ELR (cell line): ENCODE data around the gene ACLY.
"Not testable (repeated sequence)": the region's sequence is repeated elsewhere in the genome, so short reads cannot be mapped to it uniquely, and the experiment has no call there.

Source experiments
- DNase-seq: peaks from one replicate; pipeline ENCODE4 v3.0.0-alpha.2; 2015; ENCODE audit warnings: low read depth

ACLY gene

DNA sequence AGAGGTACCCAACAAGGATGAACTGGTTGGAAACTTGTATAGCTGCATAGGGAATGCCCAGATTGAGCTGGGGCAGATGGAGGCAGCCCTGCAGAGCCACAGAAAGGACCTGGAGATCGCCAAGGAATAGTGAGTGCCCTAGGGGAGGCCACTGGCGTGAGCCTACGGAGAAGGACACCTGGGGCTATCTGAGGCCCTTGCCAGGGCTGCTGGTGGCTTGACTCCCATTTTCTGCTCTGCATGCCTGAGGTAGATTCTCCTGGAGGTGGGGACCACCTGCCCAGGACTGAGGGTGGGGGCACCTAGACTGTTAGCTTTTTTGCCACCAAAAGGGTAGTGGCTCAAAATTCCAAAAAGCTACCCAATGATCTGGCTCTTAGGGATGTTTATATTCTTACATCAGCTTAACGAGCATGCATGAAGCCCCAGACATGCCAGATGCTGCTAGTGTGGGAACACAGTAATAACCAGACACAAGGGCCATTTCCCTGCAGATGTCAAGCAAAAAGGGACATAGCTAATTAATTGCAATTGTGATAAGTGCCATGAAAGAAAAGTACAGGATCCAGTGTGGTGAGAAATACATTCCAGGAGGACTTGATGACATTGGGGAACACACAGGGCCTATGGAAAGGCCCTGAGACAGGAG is 20.4 kb upstream of the ACLY start:
- no peak for DNase-seq

DNA sequence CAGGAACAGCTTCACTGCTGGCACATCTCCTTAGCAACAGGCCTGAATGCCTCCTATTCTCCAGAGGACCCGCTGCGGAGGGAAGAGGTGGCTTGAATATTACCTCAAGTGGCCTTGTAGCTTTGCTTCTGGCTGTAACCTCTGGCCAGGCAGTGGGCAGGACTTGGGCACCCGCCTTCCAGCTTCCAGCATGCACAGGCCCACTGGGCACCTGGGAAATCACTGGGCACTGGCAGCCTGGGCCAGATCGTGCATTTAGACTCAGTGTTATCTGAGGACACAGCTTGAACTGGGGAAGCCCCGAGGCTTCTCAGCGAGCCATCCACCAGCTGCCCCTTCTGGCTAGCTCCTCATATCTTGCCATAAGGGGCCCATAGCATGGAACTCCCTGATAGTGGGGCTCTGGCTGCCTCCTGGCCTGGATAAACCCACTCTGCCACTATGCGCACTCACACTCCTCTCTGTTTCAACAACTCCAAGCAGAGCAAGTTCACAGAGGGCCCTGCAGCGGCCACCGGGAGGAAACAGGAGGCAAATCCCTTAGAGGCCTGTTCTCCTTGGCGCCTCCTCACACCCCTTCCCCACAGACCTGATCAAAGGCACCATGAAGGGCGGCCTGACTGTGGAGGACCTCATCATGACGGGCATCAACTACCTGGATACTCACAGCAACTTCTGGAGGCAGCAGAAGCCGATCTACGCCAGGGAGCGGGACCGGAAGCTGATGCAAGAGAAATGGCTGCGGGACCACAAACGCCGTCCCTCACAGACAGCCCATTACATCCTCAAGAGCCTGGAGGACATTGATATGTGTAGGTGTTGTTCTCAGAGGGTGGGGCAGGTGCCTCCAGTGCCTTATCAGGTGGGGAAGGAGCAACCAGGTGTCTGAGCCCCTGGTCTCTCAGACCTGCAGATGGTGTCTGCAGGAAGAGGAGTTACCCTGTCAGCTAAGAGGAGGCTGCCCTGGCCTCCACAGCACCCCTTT is 19.5 kb upstream of the ACLY start:
- no peak for DNase-seq

DNA sequence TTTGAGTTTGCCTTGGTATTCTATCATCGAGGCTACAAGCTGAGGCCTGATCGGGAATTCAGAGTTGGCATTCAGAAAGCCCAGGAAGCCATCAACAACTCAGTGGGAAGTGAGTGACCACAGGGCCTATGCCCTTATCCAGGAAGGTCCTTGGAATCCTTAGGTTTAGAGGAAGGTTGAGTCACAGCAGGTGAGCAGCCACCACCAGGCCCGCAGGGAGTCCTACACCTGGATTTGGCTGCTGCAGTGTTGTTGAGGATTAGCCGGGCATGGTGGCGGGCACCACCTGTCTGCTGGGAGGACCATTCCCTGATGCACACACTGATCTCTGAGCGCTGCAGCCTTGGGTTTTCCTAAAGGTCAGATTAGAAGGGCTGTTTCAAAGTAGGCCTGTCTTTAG is 16.9 kb upstream of the ACLY start:
- DNase-seq, result no peak

DNA sequence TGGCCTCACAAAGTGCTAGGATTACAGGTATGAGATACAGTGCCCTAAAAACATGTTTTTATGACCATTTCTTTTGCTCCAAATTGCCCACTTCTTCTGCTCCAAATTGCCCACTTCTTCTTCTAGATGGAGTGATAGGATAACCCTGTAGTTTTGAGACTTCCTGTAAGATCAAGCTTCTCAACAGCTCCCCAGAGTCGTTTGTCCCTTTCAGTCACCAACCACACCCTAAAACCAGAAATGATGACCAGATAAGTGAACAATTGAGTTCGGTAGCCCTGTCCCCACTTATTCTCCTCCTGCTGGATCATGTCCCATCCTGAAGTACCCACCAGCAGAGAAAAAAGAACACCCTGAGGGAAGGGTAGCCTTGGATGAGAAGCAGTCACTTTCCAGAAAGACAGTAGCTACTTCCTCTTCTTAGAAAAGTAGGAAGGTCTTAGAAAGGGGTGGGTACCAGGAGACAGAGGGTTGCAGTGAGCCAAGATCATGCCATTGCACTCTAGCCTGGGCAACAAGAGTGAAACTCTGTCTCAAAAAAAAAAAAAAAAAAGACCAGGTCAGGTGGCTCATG is 14.2 kb upstream of the ACLY start:
- no peak for DNase-seq

DNA sequence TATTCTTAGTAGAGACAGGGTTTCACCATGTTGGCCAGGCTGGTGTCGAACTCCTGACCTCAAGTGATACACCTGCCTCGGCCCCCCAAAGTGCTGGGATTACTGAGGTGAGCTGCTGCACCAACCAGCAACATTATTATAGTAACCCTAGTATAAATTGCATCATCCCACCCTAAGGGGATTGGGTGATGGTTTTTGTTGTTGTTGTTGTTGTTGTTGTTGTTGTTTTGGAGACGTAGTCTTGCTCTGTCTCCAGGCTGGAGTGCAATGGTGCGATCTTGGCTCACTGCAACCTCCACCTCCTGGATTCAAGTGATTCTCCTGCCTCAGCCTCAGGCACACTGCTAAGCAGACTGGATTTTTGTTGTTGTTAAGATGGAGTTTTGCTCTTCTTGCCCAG is 13.0 kb upstream of the ACLY start:
- not testable (repeated sequence) for DNase-seq

DNA sequence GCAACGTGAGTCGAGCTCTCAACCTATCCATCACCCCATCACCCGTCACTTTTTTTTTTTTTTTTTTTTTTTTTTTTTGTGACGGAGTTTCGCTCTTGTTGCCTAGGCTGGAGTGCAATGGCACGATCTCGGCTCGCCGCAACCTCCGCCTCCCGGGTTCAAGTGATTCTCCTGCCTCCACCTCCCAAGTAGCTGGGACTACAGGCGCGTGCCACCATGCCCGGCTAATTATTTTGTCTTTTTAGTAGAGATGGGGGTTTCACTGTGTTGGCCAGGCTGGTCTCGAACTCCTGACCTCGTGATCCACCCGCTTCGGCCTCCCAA is 12.0 kb upstream of the ACLY start:
- DNase-seq, result not testable (repeated sequence)

DNA sequence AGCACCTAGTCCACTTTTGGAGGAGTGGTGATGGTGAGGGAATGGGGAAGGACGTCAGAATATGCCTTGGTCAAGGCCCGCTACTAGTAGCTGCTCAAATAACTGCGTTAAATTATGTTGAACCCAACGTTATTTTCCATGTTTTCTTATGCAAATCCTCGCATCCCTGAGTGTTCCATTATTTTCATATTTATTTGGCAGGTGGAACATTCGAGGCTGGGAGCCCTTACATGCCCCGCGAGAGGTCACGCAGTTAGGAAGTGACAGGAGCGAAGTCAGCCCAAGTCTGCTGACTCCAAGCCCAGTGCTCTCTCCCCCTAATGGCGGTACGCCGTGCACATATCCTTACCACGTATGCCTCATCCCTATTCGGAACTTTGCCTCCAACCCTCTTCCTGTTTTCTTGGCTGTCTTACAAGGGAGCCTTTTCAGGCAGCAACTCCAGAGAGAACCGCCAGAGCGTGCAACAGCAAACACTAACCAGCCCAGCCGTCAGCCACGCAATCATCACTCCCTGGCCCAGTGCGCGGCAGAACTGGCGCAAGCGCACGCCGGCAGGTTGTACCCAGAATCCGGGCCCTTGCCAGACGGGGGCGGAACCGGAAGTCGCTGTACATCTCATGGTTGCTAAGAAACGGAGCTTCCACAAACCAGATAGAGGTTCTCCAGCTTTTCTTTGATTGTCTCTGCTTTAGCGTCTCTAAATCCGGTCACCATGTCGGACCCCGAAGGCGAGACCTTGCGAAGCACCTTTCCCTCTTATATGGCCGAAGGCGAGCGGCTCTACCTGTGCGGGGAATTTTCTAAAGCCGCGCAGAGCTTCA is 11.5 kb upstream of the ACLY start, which contains the start of gene ODAD4:
Gene ODAD4 (plus strand): TSS at position 609 of the 824 bp plus-strand sequence. CDS start 107 bp downstream, at position 716.
- DNase-seq, result peak; percentile 99

DNA sequence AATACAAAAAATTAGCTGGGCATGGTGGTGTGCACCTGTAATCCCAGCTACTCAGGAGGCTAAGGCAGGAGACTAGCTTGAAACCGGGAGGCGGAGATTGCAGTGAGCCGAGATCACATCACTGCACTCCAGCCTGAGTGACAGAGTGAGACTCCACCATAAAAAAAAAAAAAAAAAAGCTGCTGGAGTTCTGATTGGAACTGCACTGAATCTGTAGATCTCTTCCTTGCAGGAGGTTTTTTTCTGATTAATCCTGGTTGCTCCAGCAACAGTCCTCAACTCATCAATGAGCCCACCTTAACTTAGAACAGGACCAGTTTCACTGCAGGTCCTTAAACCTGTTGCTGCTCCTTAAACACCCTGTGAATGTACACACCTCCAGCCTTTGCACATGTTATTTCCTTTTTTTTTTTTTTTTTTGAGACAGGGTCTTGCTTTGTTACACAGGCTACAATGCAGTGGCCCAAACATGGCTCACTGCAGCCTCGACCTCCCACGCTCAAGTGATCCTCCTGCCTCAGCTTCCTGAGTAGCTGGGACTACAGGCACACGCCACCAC is 10.0 kb upstream of the ACLY start:
- no peak for DNase-seq

DNA sequence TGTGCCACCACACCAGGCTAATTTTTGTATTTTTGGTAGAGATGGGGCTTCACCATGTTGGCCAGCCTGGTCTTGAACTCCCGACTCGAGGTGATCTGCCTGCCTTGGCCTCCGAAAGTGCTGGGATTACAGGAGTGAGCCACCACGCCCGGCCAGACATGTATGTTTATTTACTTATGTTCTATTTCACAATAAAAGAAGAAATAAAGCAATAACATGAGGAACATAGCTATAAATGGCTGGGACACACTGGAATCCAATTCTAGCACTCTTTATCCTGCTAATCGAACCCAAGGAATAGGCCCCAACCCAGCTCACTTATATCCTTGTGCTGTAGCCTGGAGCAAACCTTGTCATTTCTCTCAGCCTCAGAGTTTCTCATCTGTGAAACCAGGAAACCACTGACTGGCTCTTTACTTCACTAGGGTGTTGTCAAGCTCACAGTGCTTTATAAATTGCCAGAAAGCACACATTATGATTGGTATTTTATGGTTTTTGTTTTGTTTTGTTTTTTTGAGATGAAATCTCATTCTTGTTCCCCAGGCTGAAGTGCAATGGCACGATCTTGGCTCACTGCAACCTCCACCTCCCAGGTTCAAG is 7.3 kb upstream of the ACLY start:
- no peak for DNase-seq

DNA sequence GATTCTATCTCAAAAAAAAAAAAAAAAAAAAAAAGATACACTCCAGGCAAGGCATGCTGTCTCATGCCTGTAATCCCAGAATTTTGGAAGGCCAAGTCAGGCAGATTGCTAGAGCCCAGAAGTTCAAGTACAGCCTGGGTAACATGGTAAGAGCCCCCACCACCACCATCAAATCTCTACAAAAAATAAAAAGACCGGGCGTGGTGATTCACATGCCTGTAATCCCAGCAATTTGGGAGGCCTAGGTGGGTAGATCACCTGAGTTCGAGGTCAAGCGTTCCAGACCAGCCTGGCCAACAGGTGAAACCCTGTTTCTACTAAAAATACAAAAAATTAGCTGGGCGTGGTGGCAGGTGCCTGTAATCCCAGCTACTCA is 1.8 kb upstream of the ACLY start:
- no peak for DNase-seq

DNA sequence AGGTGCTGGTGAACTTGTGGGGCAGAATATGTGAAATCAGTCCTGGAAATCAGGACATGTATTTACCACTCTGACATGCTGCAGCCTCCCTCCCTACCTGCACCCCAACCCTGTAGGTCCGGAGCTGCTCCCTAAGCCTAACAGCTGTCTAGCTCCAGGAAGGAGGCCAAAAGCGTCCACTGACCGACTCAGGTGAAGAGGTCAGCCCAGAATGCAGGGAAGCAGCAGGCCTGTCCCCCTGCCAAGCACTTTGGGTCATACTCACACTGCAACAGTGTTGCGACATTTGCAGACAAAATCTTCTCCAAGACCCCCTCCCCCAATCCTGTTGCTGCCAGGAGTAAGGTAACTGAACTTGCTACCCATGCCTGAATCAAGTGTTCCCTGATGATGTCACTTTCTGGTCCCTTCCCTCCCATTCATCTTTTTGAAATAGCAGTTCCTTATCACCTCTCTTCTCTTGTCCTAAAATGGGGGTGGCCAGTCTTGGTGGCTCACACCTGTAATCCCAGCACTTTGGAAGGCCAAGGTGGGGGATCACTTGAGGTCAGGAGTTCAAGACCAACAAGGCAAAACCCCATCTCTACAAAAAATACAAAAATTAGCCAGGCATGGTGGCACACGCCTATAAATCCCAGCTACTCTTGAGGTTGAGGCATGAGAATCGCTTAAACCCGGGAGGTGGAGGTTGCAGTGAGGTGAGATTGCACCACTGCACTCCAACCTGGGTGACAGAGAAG is 1.3 kb upstream of the ACLY start:
- no peak for DNase-seq

DNA sequence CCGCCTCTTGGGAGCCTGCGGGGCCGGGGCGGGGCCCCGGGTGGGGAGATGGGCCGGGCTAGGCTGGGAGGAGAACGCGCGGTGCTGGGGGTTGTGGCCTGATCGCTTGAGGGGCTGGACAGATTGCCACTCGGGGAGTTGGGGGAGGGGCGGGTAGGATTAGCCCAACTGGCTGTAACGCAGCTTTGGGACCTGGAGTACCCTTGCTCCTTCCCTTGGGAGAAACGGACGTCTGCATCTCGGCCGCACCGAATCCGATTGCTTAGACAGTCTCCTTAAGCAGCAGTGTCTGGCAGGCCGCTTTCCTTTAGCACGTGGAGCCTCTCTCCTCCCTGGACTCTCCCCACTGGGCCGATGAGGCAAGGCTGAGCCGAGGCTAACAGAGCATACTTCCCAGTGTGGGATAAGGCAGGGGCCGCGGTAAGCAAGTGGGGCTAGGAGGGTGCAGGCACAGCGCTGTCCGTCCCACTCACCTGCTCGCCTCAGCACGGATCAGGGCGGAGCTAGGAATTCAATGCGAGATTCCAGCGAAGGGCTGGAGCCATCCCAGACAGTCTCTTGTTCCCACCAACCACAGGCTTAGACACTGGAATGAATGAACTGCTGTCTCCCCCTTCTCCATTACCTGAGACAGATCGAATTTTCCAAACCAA is 540 bp upstream of the ACLY start:
- DNase-seq, result no peak

DNA sequence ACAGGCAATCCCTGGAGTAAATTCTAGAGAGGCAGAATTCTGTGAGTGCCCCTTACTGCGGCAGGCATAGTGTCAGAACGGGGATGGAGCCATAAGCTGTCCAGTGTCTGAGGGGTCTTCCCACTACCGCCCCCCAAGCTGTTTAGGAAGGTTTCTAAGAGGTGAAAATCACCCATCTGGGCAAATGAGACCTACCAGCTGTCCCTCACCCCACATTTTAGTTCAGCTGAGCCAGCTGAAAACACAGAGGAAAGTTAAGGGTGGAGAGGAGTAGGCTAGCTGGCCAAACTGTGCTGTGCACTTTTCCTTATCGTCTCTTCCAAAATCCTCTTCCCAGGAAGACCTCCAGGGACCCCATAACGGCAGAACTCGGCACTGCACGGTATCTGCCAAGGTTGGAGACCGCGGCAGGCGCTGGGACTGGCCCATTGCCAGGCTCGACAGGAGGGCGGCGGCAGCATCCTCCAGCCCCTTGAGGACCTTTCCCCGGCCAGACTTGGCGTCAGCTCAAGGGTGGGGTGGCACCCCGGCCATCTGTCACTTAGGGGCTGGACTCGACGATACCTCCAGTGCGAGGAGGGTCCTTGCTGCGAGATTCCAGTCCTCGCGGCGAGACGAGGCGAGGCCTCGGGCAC is 955 bp downstream of the ACLY start:
- DNase-seq, result peak; percentile 69

DNA sequence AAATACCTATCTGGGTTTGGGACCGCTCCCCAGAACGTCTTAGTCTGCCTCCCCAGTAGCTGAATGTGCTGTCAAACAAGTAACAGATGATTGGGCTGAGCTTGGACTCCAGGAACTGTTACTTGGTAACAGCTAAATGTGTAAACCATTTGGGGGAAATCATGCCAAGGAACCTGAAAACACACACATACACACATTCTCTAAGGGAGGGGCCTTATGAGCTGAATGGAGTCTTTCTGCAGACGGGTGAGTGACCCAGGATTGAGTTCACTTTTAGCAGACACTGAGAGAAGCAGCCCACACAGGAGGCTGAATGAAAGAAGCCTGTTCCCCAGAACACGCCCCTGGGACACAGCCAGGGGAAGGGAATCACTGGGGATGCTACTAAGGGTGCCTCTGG is 1.6 kb downstream of the ACLY start:
- peak; percentile 28 for DNase-seq

DNA sequence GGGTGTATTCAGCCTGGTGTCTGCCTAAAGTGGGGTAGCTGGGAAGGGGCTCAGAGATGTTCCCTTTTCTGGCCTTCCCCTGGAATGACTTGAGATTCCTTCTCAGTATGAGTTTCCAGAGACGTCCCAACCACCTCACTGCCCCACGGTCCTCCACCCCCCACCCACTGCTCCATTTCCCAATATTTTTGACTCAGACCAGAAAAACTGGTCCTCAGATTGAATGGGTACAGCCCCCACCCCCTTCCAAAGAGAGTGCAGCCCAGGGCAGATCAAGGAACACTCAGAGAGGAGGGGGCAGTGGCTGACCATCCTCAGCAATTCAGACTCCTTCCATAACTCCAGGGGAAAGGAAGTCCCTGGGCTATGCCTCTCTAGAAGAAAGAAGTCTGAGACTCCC is 3.2 kb downstream of the ACLY start:
- DNase-seq, result no peak

DNA sequence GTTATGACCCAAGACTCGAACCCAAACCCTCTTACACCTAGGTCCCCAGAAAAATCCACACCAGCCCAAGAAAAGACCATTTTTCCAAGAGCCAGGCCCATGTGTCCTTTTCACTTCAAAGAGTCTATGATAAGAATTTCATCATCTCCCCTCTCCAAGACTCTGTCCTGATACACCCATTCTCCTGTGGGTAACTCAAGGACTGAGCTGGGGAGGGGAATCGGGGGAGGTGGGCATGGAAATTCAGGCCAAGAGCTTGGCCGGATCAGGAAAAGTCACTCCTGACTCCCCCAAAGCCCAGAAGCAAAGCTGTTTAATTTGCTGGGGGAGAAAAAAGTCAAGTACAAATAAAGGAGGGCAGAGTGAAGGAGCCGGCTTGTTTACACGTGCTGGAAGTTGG is 3.7 kb downstream of the ACLY start:
- no peak for DNase-seq

DNA sequence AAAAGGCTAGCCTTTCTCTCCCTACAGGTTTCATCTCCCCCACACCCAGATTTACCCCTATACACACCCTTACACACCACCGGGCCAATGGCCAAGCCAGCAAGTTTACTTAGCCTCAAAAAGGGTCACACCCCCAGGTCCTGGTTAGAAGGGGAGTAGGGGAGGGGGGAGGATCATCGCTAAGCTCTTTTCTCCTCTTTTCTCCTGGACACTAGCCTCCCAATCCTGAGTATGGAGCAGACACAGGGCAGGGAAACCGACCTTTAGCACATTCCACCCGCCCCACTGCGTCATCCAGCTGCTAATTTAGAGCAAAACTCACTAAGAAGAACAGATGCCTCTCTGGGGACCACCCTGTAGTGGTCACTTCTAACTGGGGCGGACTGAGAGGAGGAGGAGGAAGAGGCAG is 4.4 kb downstream of the ACLY start:
- DNase-seq, result no peak

DNA sequence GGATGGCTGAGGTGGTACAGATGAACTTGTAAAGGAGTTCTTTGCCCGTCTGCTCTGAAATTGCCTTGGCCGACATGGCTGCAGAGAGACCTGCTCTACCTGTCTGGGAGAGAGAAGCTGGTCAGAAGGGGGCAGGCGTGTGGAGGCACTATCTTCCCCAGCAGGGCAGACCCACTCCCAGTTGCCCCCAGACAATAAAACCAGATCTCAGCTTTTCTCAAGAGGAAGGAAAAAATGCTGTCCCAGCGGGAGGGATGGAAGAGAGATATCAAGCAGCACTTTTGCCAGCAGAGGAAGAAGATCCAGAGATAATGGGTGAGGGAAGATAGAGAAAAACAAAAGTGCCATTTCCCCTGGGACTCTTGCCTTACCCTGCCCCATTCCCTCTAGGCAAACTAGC is 5.0 kb downstream of the ACLY start:
- DNase-seq, result no peak

DNA sequence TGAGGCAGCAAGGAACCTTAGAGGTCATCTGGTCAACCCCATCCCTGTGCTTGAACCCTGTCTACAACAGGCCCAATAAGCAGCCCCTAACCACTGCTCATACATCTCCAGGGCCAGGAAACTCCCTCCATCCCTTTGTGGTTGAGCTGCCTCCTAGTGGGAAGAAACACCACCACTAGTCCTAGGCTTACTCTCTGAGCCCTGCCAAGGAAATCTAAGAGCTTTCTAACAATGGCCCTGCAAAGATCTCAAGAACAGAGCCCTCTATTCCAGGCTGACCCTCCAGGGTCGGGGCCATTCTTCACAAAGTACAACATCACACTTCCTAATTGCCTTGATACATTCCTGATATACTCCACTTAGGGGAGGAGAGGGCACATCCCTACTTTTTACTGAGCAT is 5.8 kb downstream of the ACLY start:
- no peak for DNase-seq
